ENCODE results near the gene IQSEC3. TPM values are rescaled to one million over a fixed set of nuclear protein-coding genes. Genes with fewer than 3 reads are reported as not detected.

The IQSEC3 gene
- total and polyA plus RNA-seq, 10 of the 15 experiments (the other 5 are each of a cell fraction or from before 2014, with no cell fraction given): not detected

DNA sequence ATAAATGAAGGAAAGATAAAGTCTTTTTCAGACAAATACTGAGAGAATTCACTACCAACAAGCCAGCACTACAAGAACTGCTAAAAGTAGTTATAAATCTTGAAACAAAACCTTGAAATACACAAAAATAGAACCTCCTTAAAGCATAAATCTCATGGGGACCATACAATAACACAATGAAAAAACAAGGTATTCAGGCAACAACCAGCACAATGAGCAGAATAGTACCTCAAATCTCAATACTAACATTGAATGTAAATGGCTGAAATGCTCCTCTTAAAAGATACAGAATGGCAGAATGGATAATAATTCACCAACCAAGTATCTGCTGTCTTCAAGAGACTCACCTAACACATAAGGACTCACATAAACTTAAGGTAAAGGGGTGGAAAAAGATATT is 7.7 kb upstream of the IQSEC3 start:
- Histone ChIP-seq H3K27ac (ENCODE audit: control insufficient read depth, insufficient read depth) (no peak overlapping the region), H3K36me3 (ENCODE audit: control insufficient read depth in 2 of 2, insufficient read depth in 2 of 2, low read length in 1 of 2) (no peaks in the 10 kb centered on the region), H3K27me3 (replicated peaks in 1 of 2; ENCODE audit: control insufficient read depth in 2 of 2, insufficient read depth in 2 of 2, low read length in 1 of 2) (no peaks in the 10 kb centered on the region; a peak in 2 of 4 replicates), H3K9ac (ENCODE audit: control insufficient read depth, insufficient read depth, low read length) (no peak overlapping the region), H3K4me2 (ENCODE audit: control insufficient read depth, insufficient read depth) (no peak overlapping the region), H2AFZ (ENCODE audit: control insufficient read depth, low read depth, low read length) (no peak overlapping the region), H3K9me3 (replicated peaks; ENCODE audit: control insufficient read depth, insufficient read depth, low read length) (no peaks in the 10 kb centered on the region), H3K79me2 (ENCODE audit: control insufficient read depth, insufficient read depth, low read length) (no peaks in the 10 kb centered on the region), H4K20me1 (ENCODE audit: control insufficient read depth, insufficient read depth) (no peaks in the 10 kb centered on the region), H3K4me3 (no peak overlapping the region), H3K4me1 (ENCODE audit: control insufficient read depth, insufficient read depth, low read length) (no peaks in the 10 kb centered on the region)
- FAIRE-seq: no peak
- ChIA-PET POLR2A (no interaction called here), SMC1A (ENCODE audit: uncharacterized antibody, unreplicated experiment) (no interaction called here), RAD21 (ENCODE audit: unreplicated experiment) (no interaction called here), CTCF (no interaction called here)
- in situ Hi-C loops (cut with MboI): no loop called here
- no TSS peak for BruUV-seq (replicated peaks)
- no peak for ATAC-seq
- no peak for DNase-seq (ENCODE audit: low read depth, low spot score)
- intact Hi-C loops (cut with micrococcal nuclease; ENCODE audit: unreplicated experiment): no loop called here
- TF ChIP-seq SUZ12 (IDR thresholded peaks at IDR 0.05; ENCODE audit: unreplicated experiment): no peak
- TF ChIP-seq JUND (IDR thresholded peaks at IDR 0.05; ENCODE audit: low read depth, low read length): no peak
- no peak for TF ChIP-seq USF1 (IDR thresholded peaks at IDR 0.05; ENCODE audit: borderline replicate concordance, extremely low read length, insufficient read depth, low read depth, low read length)
- no peak for TF ChIP-seq STAT3 (IDR thresholded peaks at IDR 0.05; ENCODE audit: low read depth, low read length)
- no peak for TF ChIP-seq TCF12 (IDR thresholded peaks at IDR 0.05; ENCODE audit: low read depth, low read length)
- no peak for TF ChIP-seq ZZZ3 (IDR thresholded peaks at IDR 0.05; ENCODE audit: control insufficient read depth, insufficient read length, low read depth)
- TF ChIP-seq, protein P1, sequence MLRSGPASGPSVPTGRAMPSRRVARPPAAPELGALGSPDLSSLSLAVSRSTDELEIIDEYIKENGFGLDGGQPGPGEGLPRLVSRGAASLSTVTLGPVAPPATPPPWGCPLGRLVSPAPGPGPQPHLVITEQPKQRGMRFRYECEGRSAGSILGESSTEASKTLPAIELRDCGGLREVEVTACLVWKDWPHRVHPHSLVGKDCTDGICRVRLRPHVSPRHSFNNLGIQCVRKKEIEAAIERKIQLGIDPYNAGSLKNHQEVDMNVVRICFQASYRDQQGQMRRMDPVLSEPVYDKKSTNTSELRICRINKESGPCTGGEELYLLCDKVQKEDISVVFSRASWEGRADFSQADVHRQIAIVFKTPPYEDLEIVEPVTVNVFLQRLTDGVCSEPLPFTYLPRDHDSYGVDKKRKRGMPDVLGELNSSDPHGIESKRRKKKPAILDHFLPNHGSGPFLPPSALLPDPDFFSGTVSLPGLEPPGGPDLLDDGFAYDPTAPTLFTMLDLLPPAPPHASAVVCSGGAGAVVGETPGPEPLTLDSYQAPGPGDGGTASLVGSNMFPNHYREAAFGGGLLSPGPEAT (IDR thresholded peaks at IDR 0.05; ENCODE audit: low read depth): no peak
- no peak for TF ChIP-seq ZNF384 (IDR thresholded peaks at IDR 0.05; ENCODE audit: borderline replicate concordance, low read depth, low read length)
- TF ChIP-seq ATF7 (IDR thresholded peaks at IDR 0.05; ENCODE audit: low read depth): no peak
- TF ChIP-seq TBL1XR1 (IDR thresholded peaks at IDR 0.05; ENCODE audit: low read depth, low read length): no peak
- TF ChIP-seq PBX3 (IDR thresholded peaks at IDR 0.05; ENCODE audit: insufficient replicate concordance, low read depth, low read length): no peak
- TF ChIP-seq CBX5 (IDR thresholded peaks at IDR 0.05; ENCODE audit: low read depth): no peak
- no peak for TF ChIP-seq CEBPB (IDR thresholded peaks at IDR 0.05; ENCODE audit: borderline replicate concordance in 1 of 2, low read depth in 2 of 2, low read length in 2 of 2)
- no peak for TF ChIP-seq TAF1 (IDR thresholded peaks at IDR 0.05; ENCODE audit: borderline replicate concordance, low read depth, low read length)
- TF ChIP-seq PML (IDR thresholded peaks at IDR 0.05; ENCODE audit: low read length): no peak
- TF ChIP-seq FOXM1 (IDR thresholded peaks at IDR 0.05; ENCODE audit: low read depth, low read length): no peak
- TF ChIP-seq ZBTB40 (IDR thresholded peaks at IDR 0.05; ENCODE audit: borderline replicate concordance): no peak
- no peak for TF ChIP-seq ZSCAN29 (IDR thresholded peaks at IDR 0.05)
